GM23338 (cell line): ENCODE results near the gene APOL1.

Experiments
- CREB1 ChIP-seq: fragments of 250-450 bp; sonication (Bioruptor Pico); IDR thresholded peaks from 2 replicates; pipeline ENCODE4 v1.5.0; 2020; ENCODE audit warnings: low read depth, mild to moderate bottlenecking, moderate library complexity
- CTCF ChIP-seq, 2 experiments: fragments of 200-600 bp in 1 of 2; sonication (generic) in 1 of 2; conservative IDR thresholded peaks; 2 replicates each; pipeline versions ENCODE4 v1.5.1 to v1.6.1; 2016 to 2017; ENCODE audit warnings: antibody characterized with exemption in 2 of 2, low read depth in 2 of 2, mild to moderate bottlenecking in 2 of 2, moderate library complexity in 1 of 2
- ETS1 ChIP-seq: IDR thresholded peaks from 2 replicates; pipeline ENCODE4 v1.6.1; 2016; ENCODE audit warnings: antibody characterized with exemption
- EZH2 ChIP-seq: fragments of 200-600 bp; sonication (generic); IDR thresholded peaks from one replicate; pipeline ENCODE4 v1.8.0; 2017; ENCODE audit warnings: antibody characterized with exemption, mild to moderate bottlenecking, low read depth; ENCODE audit not compliant: unreplicated experiment
- EZH2phosphoT487 ChIP-seq: fragments of 200-600 bp; sonication (generic); IDR thresholded peaks from one replicate; pipeline ENCODE4 v1.8.1; 2018; ENCODE audit warnings: antibody characterized with exemption; ENCODE audit not compliant: unreplicated experiment
- JUNB ChIP-seq: IDR thresholded peaks from one replicate; pipeline ENCODE4 v1.6.1; 2016; ENCODE audit warnings: antibody characterized with exemption; ENCODE audit not compliant: unreplicated experiment
- POLR2AphosphoS5 ChIP-seq: IDR thresholded peaks from 2 replicates; pipeline ENCODE4 v1.6.1; 2016; ENCODE audit warnings: antibody characterized with exemption, low read depth
- ZNF331 ChIP-seq: fragments of 250-450 bp; sonication (Bioruptor Pico); IDR thresholded peaks from 2 replicates; pipeline ENCODE4 v1.5.0; 2020; ENCODE audit warnings: low read depth, mild to moderate bottlenecking, moderate library complexity
- TF ChIP-seq, protein P1 (sequence below): IDR thresholded peaks from one replicate; pipeline ENCODE4 v1.6.1; 2018; ENCODE audit warnings: antibody characterized with exemption; ENCODE audit not compliant: unreplicated experiment

DNA sequence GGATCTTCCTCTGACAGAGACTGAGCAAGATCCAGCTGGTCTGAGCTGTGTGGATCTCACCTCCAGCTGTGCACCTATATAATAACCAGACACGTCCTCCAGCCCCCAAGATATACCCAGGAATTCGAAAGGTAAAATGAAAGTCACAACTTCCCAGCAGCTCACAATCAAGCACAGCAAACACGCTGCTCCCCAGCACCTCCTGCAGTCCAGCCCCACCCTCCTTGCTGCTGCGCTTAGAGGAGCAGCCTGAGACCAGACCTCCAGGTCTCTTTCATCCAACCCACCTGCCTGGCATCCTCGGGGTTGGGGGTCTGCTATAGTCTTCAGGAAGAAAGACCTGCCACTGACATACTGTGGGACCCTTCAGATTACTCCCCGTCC, 48.3 kb upstream of the APOL1 start:
- peak in 1 of 2 experiments; percentile 29; a peak in 2 of 4 replicates for TF ChIP-seq CTCF (conservative IDR thresholded peaks at IDR 0.05; ENCODE audit: low read depth in 2 of 2)
- TF ChIP-seq POLR2AphosphoS5 = no peak
- no peak for TF ChIP-seq EZH2
- no peak for TF ChIP-seq ZNF331 (CRISPR knock-in tag)
- no peak for TF ChIP-seq EZH2phosphoT487
- TF ChIP-seq ETS1 = no peak
- TF ChIP-seq CREB1 (CRISPR knock-in tag) = no peak
- TF ChIP-seq, protein P1, sequence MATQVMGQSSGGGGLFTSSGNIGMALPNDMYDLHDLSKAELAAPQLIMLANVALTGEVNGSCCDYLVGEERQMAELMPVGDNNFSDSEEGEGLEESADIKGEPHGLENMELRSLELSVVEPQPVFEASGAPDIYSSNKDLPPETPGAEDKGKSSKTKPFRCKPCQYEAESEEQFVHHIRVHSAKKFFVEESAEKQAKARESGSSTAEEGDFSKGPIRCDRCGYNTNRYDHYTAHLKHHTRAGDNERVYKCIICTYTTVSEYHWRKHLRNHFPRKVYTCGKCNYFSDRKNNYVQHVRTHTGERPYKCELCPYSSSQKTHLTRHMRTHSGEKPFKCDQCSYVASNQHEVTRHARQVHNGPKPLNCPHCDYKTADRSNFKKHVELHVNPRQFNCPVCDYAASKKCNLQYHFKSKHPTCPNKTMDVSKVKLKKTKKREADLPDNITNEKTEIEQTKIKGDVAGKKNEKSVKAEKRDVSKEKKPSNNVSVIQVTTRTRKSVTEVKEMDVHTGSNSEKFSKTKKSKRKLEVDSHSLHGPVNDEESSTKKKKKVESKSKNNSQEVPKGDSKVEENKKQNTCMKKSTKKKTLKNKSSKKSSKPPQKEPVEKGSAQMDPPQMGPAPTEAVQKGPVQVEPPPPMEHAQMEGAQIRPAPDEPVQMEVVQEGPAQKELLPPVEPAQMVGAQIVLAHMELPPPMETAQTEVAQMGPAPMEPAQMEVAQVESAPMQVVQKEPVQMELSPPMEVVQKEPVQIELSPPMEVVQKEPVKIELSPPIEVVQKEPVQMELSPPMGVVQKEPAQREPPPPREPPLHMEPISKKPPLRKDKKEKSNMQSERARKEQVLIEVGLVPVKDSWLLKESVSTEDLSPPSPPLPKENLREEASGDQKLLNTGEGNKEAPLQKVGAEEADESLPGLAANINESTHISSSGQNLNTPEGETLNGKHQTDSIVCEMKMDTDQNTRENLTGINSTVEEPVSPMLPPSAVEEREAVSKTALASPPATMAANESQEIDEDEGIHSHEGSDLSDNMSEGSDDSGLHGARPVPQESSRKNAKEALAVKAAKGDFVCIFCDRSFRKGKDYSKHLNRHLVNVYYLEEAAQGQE = no peak
- no peak for TF ChIP-seq JUNB
